Measurements from ENCODE around the gene CFAP54.

CFAP54 gene

GRCh38 chr12:96878704-96879103 is 389.3 kb downstream of the CFAP54 start:
- no peak for TF ChIP-seq CTCF (conservative IDR thresholded peaks at IDR 0.05)
- no peak overlapping the region for H3K27ac ChIP-seq

GRCh38 chr12:96879301-96879700 is 389.9 kb downstream of the CFAP54 start:
- no peak overlapping the region for H3K27ac ChIP-seq
- no peak for TF ChIP-seq CTCF (conservative IDR thresholded peaks at IDR 0.05)

- no peak for TF ChIP-seq CTCF (conservative IDR thresholded peaks at IDR 0.05)
- H3K27ac ChIP-seq = no peak overlapping the region
Measured at GRCh38 chr12:96880220-96880619, 390.8 kb downstream of the CFAP54 start.

DNA sequence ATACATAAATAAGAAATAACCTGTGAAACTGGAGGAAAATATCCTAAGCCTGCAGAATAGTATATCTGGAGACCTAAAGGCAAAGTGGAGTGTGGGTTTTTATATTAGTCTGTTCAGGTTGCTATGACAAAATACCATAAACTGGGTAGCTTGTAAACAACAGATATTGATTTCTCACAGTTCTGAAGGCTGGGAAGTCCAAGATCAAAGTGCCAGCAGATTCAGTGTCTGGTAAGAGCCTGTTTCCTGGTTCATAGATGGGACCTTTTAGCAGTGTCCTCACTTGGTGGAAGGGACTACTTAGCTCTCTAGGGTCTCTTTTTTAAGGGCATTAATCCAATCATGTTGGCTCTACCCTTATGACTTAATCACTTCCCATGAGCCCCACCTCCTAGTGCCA is 392.2 kb downstream of the CFAP54 start:
- no peak overlapping the region for H3K27ac ChIP-seq
- no peak for TF ChIP-seq CTCF (conservative IDR thresholded peaks at IDR 0.05)

DNA sequence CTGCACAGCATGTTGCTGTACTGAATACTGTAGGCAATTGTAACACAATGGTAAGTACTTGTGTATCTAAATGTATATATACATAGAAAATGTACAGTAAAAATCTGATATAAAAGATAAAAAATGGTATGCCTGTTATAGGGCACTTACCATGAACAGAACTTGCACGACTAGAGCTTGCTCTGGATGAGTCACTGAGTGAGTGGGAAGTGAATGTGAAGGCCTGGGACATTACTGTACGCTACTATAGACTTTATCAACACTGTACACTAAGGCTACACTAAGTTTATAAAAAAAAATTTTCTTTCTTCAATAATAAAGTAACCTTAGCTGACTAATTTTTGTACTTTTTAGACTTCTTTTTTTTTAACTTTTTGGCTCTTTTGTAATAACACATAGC is 393.5 kb downstream of the CFAP54 start:
- no peak for TF ChIP-seq CTCF (conservative IDR thresholded peaks at IDR 0.05)
- no peak overlapping the region for H3K27ac ChIP-seq

GRCh38 chr12:96883571-96883970 is 394.2 kb downstream of the CFAP54 start:
- no peak for TF ChIP-seq CTCF (conservative IDR thresholded peaks at IDR 0.05)

GRCh38 chr12:96886998-96887677 is 397.8 kb downstream of the CFAP54 start:
- H3K27ac ChIP-seq = no peak overlapping the region
- TF ChIP-seq CTCF (conservative IDR thresholded peaks at IDR 0.05) = no peak

More at GRCh38 chr12:96883571-96883970, 394.2 kb downstream of the CFAP54 start:
- H3K27ac ChIP-seq = no peak overlapping the region

All from VCaP (cell line).